ENCODE measurements around the gene SPINK4. TPM values are rescaled to one million over a fixed set of nuclear protein-coding genes. Genes with fewer than 3 reads are reported as not detected.

Gene SPINK4
- total RNA-seq, 1 experiment from 2014 or later: not detected

DNA sequence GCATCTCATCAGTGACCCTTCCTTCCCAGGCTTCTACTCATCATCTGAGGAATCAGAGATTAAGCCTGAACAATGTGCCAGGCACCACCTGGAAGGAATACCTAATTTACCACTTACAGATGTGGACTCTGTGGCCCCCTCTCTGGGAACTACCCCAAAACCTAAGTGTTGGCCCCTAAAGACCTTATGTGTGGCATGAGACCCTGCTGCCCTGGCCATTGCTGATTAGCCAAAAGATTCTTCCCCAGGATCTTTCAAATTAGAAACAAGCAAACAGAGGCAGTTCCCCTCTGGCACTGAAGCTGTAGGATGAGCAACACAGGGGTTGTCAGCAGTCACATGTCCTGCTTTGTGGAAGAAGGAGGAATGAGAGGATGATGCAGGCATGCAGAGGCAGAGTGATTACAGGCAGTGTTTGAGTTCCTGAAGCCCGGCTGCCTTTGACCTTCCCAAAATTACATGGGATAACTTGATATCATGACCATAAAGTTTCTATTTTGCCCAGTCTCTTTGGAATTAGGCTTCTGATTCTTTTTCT lies 10.6 kb downstream of the SPINK4 start:
- CTCF ChIA-PET: no interaction called here
- no peak for TF ChIP-seq JUND (IDR thresholded peaks at IDR 0.05)
- no peak for TF ChIP-seq SRF (IDR thresholded peaks at IDR 0.05; ENCODE audit: low read depth)
- no peak for TF ChIP-seq SP1 (IDR thresholded peaks at IDR 0.05; ENCODE audit: low read depth)
- TF ChIP-seq RAD21 (IDR thresholded peaks at IDR 0.05; ENCODE audit: low read depth): no peak
- no peak for TF ChIP-seq SIN3A (IDR thresholded peaks at IDR 0.05; ENCODE audit: low read depth)
- TF ChIP-seq, protein P1, sequence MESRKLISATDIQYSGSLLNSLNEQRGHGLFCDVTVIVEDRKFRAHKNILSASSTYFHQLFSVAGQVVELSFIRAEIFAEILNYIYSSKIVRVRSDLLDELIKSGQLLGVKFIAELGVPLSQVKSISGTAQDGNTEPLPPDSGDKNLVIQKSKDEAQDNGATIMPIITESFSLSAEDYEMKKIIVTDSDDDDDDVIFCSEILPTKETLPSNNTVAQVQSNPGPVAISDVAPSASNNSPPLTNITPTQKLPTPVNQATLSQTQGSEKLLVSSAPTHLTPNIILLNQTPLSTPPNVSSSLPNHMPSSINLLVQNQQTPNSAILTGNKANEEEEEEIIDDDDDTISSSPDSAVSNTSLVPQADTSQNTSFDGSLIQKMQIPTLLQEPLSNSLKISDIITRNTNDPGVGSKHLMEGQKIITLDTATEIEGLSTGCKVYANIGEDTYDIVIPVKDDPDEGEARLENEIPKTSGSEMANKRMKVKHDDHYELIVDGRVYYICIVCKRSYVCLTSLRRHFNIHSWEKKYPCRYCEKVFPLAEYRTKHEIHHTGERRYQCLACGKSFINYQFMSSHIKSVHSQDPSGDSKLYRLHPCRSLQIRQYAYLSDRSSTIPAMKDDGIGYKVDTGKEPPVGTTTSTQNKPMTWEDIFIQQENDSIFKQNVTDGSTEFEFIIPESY (IDR thresholded peaks at IDR 0.05; ENCODE audit: extremely low read depth, insufficient replicate concordance, low read length): no peak
- TF ChIP-seq, protein P2, sequence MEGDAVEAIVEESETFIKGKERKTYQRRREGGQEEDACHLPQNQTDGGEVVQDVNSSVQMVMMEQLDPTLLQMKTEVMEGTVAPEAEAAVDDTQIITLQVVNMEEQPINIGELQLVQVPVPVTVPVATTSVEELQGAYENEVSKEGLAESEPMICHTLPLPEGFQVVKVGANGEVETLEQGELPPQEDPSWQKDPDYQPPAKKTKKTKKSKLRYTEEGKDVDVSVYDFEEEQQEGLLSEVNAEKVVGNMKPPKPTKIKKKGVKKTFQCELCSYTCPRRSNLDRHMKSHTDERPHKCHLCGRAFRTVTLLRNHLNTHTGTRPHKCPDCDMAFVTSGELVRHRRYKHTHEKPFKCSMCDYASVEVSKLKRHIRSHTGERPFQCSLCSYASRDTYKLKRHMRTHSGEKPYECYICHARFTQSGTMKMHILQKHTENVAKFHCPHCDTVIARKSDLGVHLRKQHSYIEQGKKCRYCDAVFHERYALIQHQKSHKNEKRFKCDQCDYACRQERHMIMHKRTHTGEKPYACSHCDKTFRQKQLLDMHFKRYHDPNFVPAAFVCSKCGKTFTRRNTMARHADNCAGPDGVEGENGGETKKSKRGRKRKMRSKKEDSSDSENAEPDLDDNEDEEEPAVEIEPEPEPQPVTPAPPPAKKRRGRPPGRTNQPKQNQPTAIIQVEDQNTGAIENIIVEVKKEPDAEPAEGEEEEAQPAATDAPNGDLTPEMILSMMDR (IDR thresholded peaks at IDR 0.05 in 2 of 3, conservative IDR thresholded peaks at IDR 0.05 in 1 of 3; ENCODE audit: borderline replicate concordance in 1 of 3, insufficient read depth in 1 of 3, low read depth in 2 of 3, low read length in 2 of 3): no peak
- TF ChIP-seq POLR2A (IDR thresholded peaks at IDR 0.05; ENCODE audit: borderline replicate concordance, extremely low read depth, insufficient read depth, insufficient read length): no peak
- no peak for TF ChIP-seq ZFX (IDR thresholded peaks at IDR 0.05)
- Histone ChIP-seq H3K4me1 (ENCODE audit: control insufficient read depth in 1 of 2, insufficient read depth in 2 of 2, low read length in 2 of 2) (no peaks in the 10 kb centered on the region), H3K9me3 (ENCODE audit: control insufficient read depth in 1 of 2, insufficient read depth in 1 of 2, low read depth in 1 of 2, low read length in 2 of 2) (no peaks in the 10 kb centered on the region), H2AFZ (ENCODE audit: low read depth, low read length, poor library complexity, severe bottlenecking) (no peak overlapping the region), H3K4me3 (replicated peaks in 1 of 2; ENCODE audit: low read depth in 1 of 2, low read length in 2 of 2) (no peak overlapping the region), H4K20me1 (ENCODE audit: insufficient read depth) (no peaks in the 10 kb centered on the region), H3K36me3 (ENCODE audit: control insufficient read depth in 1 of 2, insufficient read depth in 2 of 2, low read length in 2 of 2) (peaks cover 23 to 26% of the 10 kb centered on the region in 2 experiments), H3K4me2 (ENCODE audit: low read length) (no peak overlapping the region), H3K9ac (ENCODE audit: low read length) (no peak overlapping the region), H3K27ac (ENCODE audit: low read depth, low read length) (no peak overlapping the region), H3K79me2 (ENCODE audit: insufficient read depth, low read length) (no peaks in the 10 kb centered on the region), H3K9me2 (ENCODE audit: insufficient read depth) (no peaks in the 10 kb centered on the region), H3K27me3 (ENCODE audit: insufficient read depth, low read length) (no peaks in the 10 kb centered on the region)
- no peak for ATAC-seq
- RAD21 ChIA-PET (ENCODE audit: low non-redundant PET in 1 of 2, low total read pairs in 2 of 2, uncharacterized antibody in 2 of 2, unreplicated experiment in 2 of 2): no interaction called here
- intact Hi-C loops (cut with micrococcal nuclease): no loop called here
- POLR2A ChIA-PET: no interaction called here
- BruUV-seq (replicated peaks): no TSS peak
- DNase-seq (ENCODE audit: low read depth, low spot score): no peak

All from HCT116 (cell line).